Endothelial cell of umbilical vein (primary cell): ENCODE data around the gene NXT2. TPM values are rescaled to one million over a fixed set of nuclear protein-coding genes. Genes with fewer than 3 reads are reported as not detected.

Experiments used
- BruUV-seq: library from RNA; stranded (reverse); fragments of 400-500 nt; replicated peaks from 2 replicates; lab custom pipeline; 2021; lab: Mats Ljungman, UMichigan
- CTCF ChIA-PET: fragments of 300-600, 350-600 bp; sonication (Branson Sonifier 250); formaldehyde crosslinking; loops from one replicate; lab custom pipeline; 2021; ENCODE audit warnings: antibody characterized with exemption, inconsistent platforms; lab: Charles Lee
- POLR2A ChIA-PET: fragments of 300-600, 350-600 bp; sonication (Branson Sonifier 250); formaldehyde crosslinking; loops from one replicate; lab custom pipeline; 2021; ENCODE audit warnings: antibody characterized with exemption, inconsistent platforms; lab: Charles Lee
- DNase-seq: peaks from one replicate; pipeline ENCODE4 v3.0.0-alpha.2; 2011; ENCODE audit warnings: low read depth, low spot score
- FAIRE-seq: peaks from 2 replicates; lab custom pipeline; 2011; peaks lifted over from hg19 to GRCh38; lab: Jason Lieb, UNC
- H2AFZ ChIP-seq: 2 replicates; pipeline ENCODE4 v1.6.0; 2012; ENCODE audit warnings: low read depth, low read length, control low read depth, inconsistent platforms
- H3K27ac ChIP-seq: 2 replicates; pipeline ENCODE4 v1.5.1; 2011; ENCODE audit warnings: low read depth, mild to moderate bottlenecking, control low read depth, low read length, moderate library complexity; ENCODE audit not compliant: insufficient read depth
- H3K27me3 ChIP-seq, 2 experiments: 2 replicates each; pipeline versions ENCODE4 v1.6.0 to v1.6.1; 2011; ENCODE audit warnings: low read length in 2 of 2, mixed read lengths in 1 of 2; ENCODE audit not compliant: control insufficient read depth in 2 of 2, insufficient read depth in 2 of 2
- H3K36me3 ChIP-seq, 2 experiments: 2 replicates in 1 of 2; 3 replicates in 1 of 2; pipeline ENCODE4 v1.5.1; 2011; ENCODE audit warnings: low read length in 2 of 2, mild to moderate bottlenecking in 1 of 2, moderate library complexity in 1 of 2; ENCODE audit not compliant: control insufficient read depth in 2 of 2, insufficient read depth in 2 of 2; ENCODE audit errors: extremely low read depth in 1 of 2
- H3K4me1 ChIP-seq: 3 replicates; pipeline ENCODE4 v1.5.1; 2011; ENCODE audit warnings: mild to moderate bottlenecking, low read length; ENCODE audit not compliant: control insufficient read depth, insufficient read depth; ENCODE audit errors: extremely low read depth
- H3K4me2 ChIP-seq: 2 replicates; pipeline ENCODE4 v1.6.1; 2011; ENCODE audit warnings: low read length, control low read depth, mixed read lengths; ENCODE audit not compliant: insufficient read depth
- H3K4me3 ChIP-seq, 3 experiments: fragments of 200-600 bp in 1 of 3; sonication (generic), shearing (Covaris generic) in 1 of 3; replicated peaks in 1 of 3; 2 replicates each; pipeline ENCODE4 v1.5.1; 2011 to 2016; ENCODE audit warnings: control low read depth in 3 of 3, low read length in 3 of 3, mild to moderate bottlenecking in 2 of 3, inconsistent platforms in 1 of 3, low read depth in 1 of 3, moderate library complexity in 1 of 3; ENCODE audit not compliant: insufficient read depth in 1 of 3
- H3K79me2 ChIP-seq: 2 replicates; pipeline ENCODE4 v1.6.0; 2012; ENCODE audit warnings: low read length, inconsistent platforms; ENCODE audit not compliant: control insufficient read depth, insufficient read depth
- H3K9ac ChIP-seq: replicated peaks from 2 replicates; pipeline ENCODE3; 2011; ENCODE audit warnings: low read length, control low read depth; ENCODE audit not compliant: insufficient read depth; ENCODE audit errors: extremely low read depth
- H3K9me1 ChIP-seq: replicated peaks from 3 replicates; pipeline ENCODE4 v1.6.0; 2011; ENCODE audit warnings: mild to moderate bottlenecking, low read length; ENCODE audit not compliant: control insufficient read depth, insufficient read depth; ENCODE audit errors: extremely low read depth
- H3K9me3 ChIP-seq: replicated peaks from 2 replicates; pipeline ENCODE4 v1.5.1; 2012; ENCODE audit warnings: low read length, inconsistent platforms; ENCODE audit not compliant: control insufficient read depth, insufficient read depth
- H4K20me1 ChIP-seq: replicated peaks from 2 replicates; pipeline ENCODE3; 2011; ENCODE audit warnings: mild to moderate bottlenecking, low read length; ENCODE audit not compliant: control insufficient read depth, insufficient read depth; ENCODE audit errors: extremely low read depth
- CTCF ChIP-seq, 2 donors: IDR thresholded peaks; 1 replicate in 1 of 2; 2 replicates in 1 of 2; pipeline ENCODE4 v1.5.1; 2011; ENCODE audit warnings: low read length in 2 of 2, mild to moderate bottlenecking in 2 of 2, moderate library complexity in 2 of 2, control low read depth in 1 of 2, inconsistent platforms in 1 of 2, low read depth in 1 of 2; ENCODE audit not compliant: insufficient read depth in 1 of 2; ENCODE audit errors: extremely low read depth in 1 of 2
- EZH2 ChIP-seq: IDR thresholded peaks from 2 replicates; pipeline ENCODE4 v1.6.1; 2012; ENCODE audit warnings: borderline replicate concordance, low read depth, mild to moderate bottlenecking, moderate library complexity, low read length, inconsistent platforms; ENCODE audit not compliant: severe bottlenecking
- FOS ChIP-seq: IDR thresholded peaks from 2 replicates; pipeline ENCODE4 v1.6.1; 2011; ENCODE audit warnings: mild to moderate bottlenecking, low read length, moderate library complexity, borderline replicate concordance; ENCODE audit not compliant: insufficient read depth
- GATA2 ChIP-seq: IDR thresholded peaks from 2 replicates; pipeline ENCODE4 v1.7.0; 2011; ENCODE audit warnings: low read depth, mild to moderate bottlenecking, moderate library complexity, mixed read lengths, low read length; ENCODE audit not compliant: insufficient read length, insufficient read depth
- JUN ChIP-seq: IDR thresholded peaks from 2 replicates; pipeline ENCODE4 v1.6.1; 2011; ENCODE audit warnings: borderline replicate concordance, low read depth; ENCODE audit not compliant: insufficient read length, insufficient read depth
- MAX ChIP-seq: IDR thresholded peaks from 2 replicates; pipeline ENCODE4 v1.6.1; 2011; ENCODE audit not compliant: insufficient read depth, insufficient read length
- MYC ChIP-seq: IDR thresholded peaks from one replicate; pipeline ENCODE4 v1.6.1; 2011; ENCODE audit warnings: mild to moderate bottlenecking, low read depth, low read length
- POLR2A ChIP-seq: IDR thresholded peaks from 2 replicates; pipeline ENCODE4 v1.6.1; 2012; ENCODE audit warnings: low read depth, mild to moderate bottlenecking, control low read depth, low read length
- POLR2AphosphoS5 ChIP-seq: IDR thresholded peaks from 2 replicates; pipeline ENCODE4 v1.6.1; 2012; ENCODE audit warnings: low read depth, mild to moderate bottlenecking, control low read depth, low read length, moderate library complexity; ENCODE audit not compliant: insufficient read depth
- dilution Hi-C: fragments of 300-500 bp; cut with MboI; formaldehyde crosslinking; loops from one replicate; pipeline ENCODE4 v1.15.0; 2019; ENCODE audit warnings: low sequenced_read_pairs; ENCODE audit not compliant: extremely low pct_ligation_motif_present
- intact Hi-C: fragments of 100-400 bp; cut with micrococcal nuclease; formaldehyde crosslinking; loops from one replicate; pipeline ENCODE4 v1.10.0; 2022
- polyA plus RNA-seq, 4 experiments: library from polyadenylated mRNA; depleted of rRNA in 3 of 4; stranded (reverse) in 3 of 4; unstranded in 1 of 4; fragments of >200 nt; gene quantifications; 2 replicates each; pipeline versions ENCODE4 v1.2.1 to v1.2.3, GENCODE V29; 2011 to 2012; ENCODE audit warnings: missing spikeins in 1 of 4
- total RNA-seq: library from RNA; stranded (reverse); gene quantifications from 2 replicates; pipeline ENCODE4 v1.2.3, GENCODE V29; 2021

The NXT2 gene
- total and polyA plus RNA-seq, 2 donors (not counting 3 experiments of a cell fraction or from before 2014, with no cell fraction given) = 2.2 to 3.8 TPM

GRCh38 chrX:109578916-109579315 is 42.3 kb downstream of the NXT2 start:
- dilution Hi-C loops = no loop called here
- CTCF ChIA-PET = no interaction called here
- peak; percentile 42 for FAIRE-seq

More at GRCh38 chrX:109578916-109579315, 42.3 kb downstream of the NXT2 start:
- H3K27me3 ChIP-seq = no peaks in the 10 kb centered on the region
- no peak overlapping the region for H3K27ac ChIP-seq
- H3K9ac ChIP-seq = no peak overlapping the region
- no TSS peak for BruUV-seq
- peaks cover 7% of the 10 kb centered on the region for H3K4me1 ChIP-seq
- H3K4me3 ChIP-seq = no peak overlapping the region
- POLR2A ChIA-PET = no interaction called here
- H3K9me1 ChIP-seq = no peaks in the 10 kb centered on the region
- H3K9me3 ChIP-seq = no peaks in the 10 kb centered on the region
- H3K4me2 ChIP-seq = no peak overlapping the region
- H3K36me3 ChIP-seq = no peaks in the 10 kb centered on the region
- H4K20me1 ChIP-seq = no peaks in the 10 kb centered on the region
- TF ChIP-seq POLR2A = no peak
- no peak for TF ChIP-seq MYC
- no peak for TF ChIP-seq CTCF (IDR thresholded peaks at IDR 0.05; ENCODE audit: extremely low read depth in 1 of 2, insufficient read depth in 1 of 2, low read depth in 1 of 2, low read length in 2 of 2)
- no peak for TF ChIP-seq MAX
- no peak for TF ChIP-seq FOS
- TF ChIP-seq JUN = no peak
- TF ChIP-seq POLR2AphosphoS5 = no peak
- TF ChIP-seq GATA2 = no peak
- TF ChIP-seq EZH2 = no peak
- no peak overlapping the region for H2AFZ ChIP-seq
- DNase-seq = peak; percentile 60
- intact Hi-C loops = no loop called here
- H3K79me2 ChIP-seq = no peaks in the 10 kb centered on the region
